WTC11 (cell line): ENCODE data around the gene EEFSEC. TPM values are rescaled to one million over a fixed set of nuclear protein-coding genes. Genes with fewer than 3 reads are reported as not detected.

ENCODE experiments used
- ATF1 ChIP-seq: sonication (generic); formaldehyde crosslinking; IDR thresholded peaks from 2 replicates; pipeline ENCODE4 v1.8.1; 2023; ENCODE audit warnings: mild to moderate bottlenecking, moderate library complexity, missing genetic modification reagents
- CREB1 ChIP-seq: sonication (generic); formaldehyde crosslinking; IDR thresholded peaks from 2 replicates; pipeline ENCODE4 v1.8.0; 2023; ENCODE audit warnings: mild to moderate bottlenecking, missing genetic modification reagents
- FOXJ3 ChIP-seq: sonication (generic); formaldehyde crosslinking; IDR thresholded peaks from 2 replicates; pipeline ENCODE4 v1.9.0; 2021; ENCODE audit warnings: missing genetic modification reagents, mild to moderate bottlenecking, borderline replicate concordance
- NR1H2 ChIP-seq: sonication (generic); formaldehyde crosslinking; IDR thresholded peaks from 2 replicates; pipeline ENCODE4 v1.9.0; 2021; ENCODE audit warnings: mild to moderate bottlenecking, moderate library complexity, missing genetic modification reagents
- RORB ChIP-seq: fragments of 250-450 bp; sonication (Bioruptor Pico); IDR thresholded peaks from 2 replicates; pipeline ENCODE4 v1.9.0; 2021; ENCODE audit warnings: mild to moderate bottlenecking
- SP1 ChIP-seq: sonication (generic); formaldehyde crosslinking; conservative IDR thresholded peaks from 2 replicates; pipeline ENCODE4 v1.8.1; 2022; ENCODE audit warnings: missing genetic modification reagents
- TEAD4 ChIP-seq: sonication (generic); formaldehyde crosslinking; IDR thresholded peaks from 2 replicates; pipeline ENCODE4 v1.8.0; 2022; ENCODE audit warnings: mild to moderate bottlenecking, missing genetic modification reagents
- TP53 ChIP-seq: sonication (generic); formaldehyde crosslinking; IDR thresholded peaks from 2 replicates; pipeline ENCODE4 v1.8.1; 2023; ENCODE audit warnings: mild to moderate bottlenecking, missing genetic modification reagents
- ZBTB21 ChIP-seq: sonication (generic); formaldehyde crosslinking; IDR thresholded peaks from 2 replicates; pipeline ENCODE4 v1.8.1; 2023; ENCODE audit warnings: mild to moderate bottlenecking, missing genetic modification reagents, borderline replicate concordance
- ZNF232 ChIP-seq: sonication (generic); formaldehyde crosslinking; IDR thresholded peaks from 2 replicates; pipeline ENCODE4 v1.8.0; 2022; ENCODE audit warnings: mild to moderate bottlenecking, missing genetic modification reagents
- ZNF263 ChIP-seq: sonication (generic); formaldehyde crosslinking; IDR thresholded peaks from 2 replicates; pipeline ENCODE4 v1.8.1; 2022; ENCODE audit warnings: low read depth, mild to moderate bottlenecking, moderate library complexity, missing genetic modification reagents
- ZNF671 ChIP-seq: fragments of 250-450 bp; sonication (Bioruptor Pico); IDR thresholded peaks from 2 replicates; pipeline ENCODE4 v1.8.0; 2021; ENCODE audit warnings: mild to moderate bottlenecking
- total RNA-seq: library from RNA; stranded (reverse); gene quantifications from 3 replicates; pipeline ENCODE4 v1.2.3, GENCODE V29; 2021
- TF ChIP-seq, protein P1 (sequence below): sonication (generic); formaldehyde crosslinking; IDR thresholded peaks from 2 replicates; pipeline ENCODE4 v1.8.1; 2023; ENCODE audit warnings: mild to moderate bottlenecking, missing genetic modification reagents
- TF ChIP-seq, protein P2 (sequence below): sonication (generic); formaldehyde crosslinking; IDR thresholded peaks from 2 replicates; pipeline ENCODE4 v1.8.0; 2022; ENCODE audit warnings: mild to moderate bottlenecking, missing genetic modification reagents
- TF ChIP-seq, protein P3 (sequence below): sonication (generic); formaldehyde crosslinking; IDR thresholded peaks from 2 replicates; pipeline ENCODE4 v1.8.1; 2023; ENCODE audit warnings: mild to moderate bottlenecking, moderate library complexity, missing genetic modification reagents
- TF ChIP-seq, protein P4 (sequence below): sonication (generic); formaldehyde crosslinking; IDR thresholded peaks from 2 replicates; pipeline ENCODE4 v1.8.1; 2022; ENCODE audit warnings: missing genetic modification reagents, borderline replicate concordance
- TF ChIP-seq, protein P5 (sequence below): sonication (generic); formaldehyde crosslinking; IDR thresholded peaks from 2 replicates; pipeline ENCODE4 v1.8.0; 2023; ENCODE audit warnings: missing genetic modification reagents, mild to moderate bottlenecking, borderline replicate concordance
- TF ChIP-seq, protein P6 (sequence below): sonication (generic); formaldehyde crosslinking; IDR thresholded peaks from 2 replicates; pipeline ENCODE4 v1.8.1; 2023; ENCODE audit warnings: mild to moderate bottlenecking, missing genetic modification reagents, moderate library complexity
- TF ChIP-seq, protein P7 (sequence below): sonication (generic); formaldehyde crosslinking; IDR thresholded peaks from 2 replicates; pipeline ENCODE4 v1.8.0; 2023; ENCODE audit warnings: mild to moderate bottlenecking, missing genetic modification reagents
- TF ChIP-seq, protein P8 (sequence below): sonication (generic); formaldehyde crosslinking; IDR thresholded peaks from 2 replicates; pipeline ENCODE4 v1.8.1; 2022; ENCODE audit warnings: low read depth, mild to moderate bottlenecking, moderate library complexity, missing genetic modification reagents, borderline replicate concordance
- TF ChIP-seq, protein P9 (sequence below): fragments of 250-450 bp; sonication (Bioruptor Pico); IDR thresholded peaks from 2 replicates; pipeline ENCODE4 v1.9.0; 2021; ENCODE audit warnings: mild to moderate bottlenecking

EEFSEC gene
- total RNA-seq, 1 experiment from 2014 or later = 13.7 TPM

DNA sequence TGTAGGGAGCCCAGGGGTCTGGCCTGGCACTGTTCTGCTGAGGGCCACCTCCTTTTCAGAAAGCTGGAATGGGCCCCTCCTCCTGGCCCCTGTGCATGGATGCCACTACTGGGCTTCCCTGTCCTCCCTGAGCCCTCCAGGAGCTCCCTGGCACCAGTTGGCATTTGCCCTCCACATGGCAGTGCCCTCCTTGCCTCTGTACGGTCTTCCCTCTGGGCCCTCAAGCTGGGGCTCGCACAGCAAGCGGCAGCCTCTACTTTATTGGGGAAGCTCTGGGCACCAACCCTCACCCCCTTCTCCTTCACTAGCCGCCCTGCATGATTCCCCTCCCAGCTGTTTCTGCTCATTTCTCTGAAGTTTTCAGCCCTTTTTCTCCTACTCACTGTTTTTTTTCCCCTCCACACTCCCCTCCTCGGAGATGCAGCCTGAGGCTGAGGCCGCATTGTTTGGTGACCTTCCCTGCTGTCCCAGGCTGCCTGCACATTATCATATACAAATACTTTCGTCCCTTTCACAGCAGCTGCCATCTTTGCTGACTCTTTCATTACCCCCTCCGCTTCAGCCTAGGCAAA is 127.3 kb downstream of the EEFSEC start (continued):
- TF ChIP-seq, protein P1, sequence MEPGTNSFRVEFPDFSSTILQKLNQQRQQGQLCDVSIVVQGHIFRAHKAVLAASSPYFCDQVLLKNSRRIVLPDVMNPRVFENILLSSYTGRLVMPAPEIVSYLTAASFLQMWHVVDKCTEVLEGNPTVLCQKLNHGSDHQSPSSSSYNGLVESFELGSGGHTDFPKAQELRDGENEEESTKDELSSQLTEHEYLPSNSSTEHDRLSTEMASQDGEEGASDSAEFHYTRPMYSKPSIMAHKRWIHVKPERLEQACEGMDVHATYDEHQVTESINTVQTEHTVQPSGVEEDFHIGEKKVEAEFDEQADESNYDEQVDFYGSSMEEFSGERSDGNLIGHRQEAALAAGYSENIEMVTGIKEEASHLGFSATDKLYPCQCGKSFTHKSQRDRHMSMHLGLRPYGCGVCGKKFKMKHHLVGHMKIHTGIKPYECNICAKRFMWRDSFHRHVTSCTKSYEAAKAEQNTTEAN (CRISPR knock-in tag) = no peak
- TF ChIP-seq, protein P2, sequence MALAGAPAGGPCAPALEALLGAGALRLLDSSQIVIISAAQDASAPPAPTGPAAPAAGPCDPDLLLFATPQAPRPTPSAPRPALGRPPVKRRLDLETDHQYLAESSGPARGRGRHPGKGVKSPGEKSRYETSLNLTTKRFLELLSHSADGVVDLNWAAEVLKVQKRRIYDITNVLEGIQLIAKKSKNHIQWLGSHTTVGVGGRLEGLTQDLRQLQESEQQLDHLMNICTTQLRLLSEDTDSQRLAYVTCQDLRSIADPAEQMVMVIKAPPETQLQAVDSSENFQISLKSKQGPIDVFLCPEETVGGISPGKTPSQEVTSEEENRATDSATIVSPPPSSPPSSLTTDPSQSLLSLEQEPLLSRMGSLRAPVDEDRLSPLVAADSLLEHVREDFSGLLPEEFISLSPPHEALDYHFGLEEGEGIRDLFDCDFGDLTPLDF = no peak
- TF ChIP-seq, protein P3, sequence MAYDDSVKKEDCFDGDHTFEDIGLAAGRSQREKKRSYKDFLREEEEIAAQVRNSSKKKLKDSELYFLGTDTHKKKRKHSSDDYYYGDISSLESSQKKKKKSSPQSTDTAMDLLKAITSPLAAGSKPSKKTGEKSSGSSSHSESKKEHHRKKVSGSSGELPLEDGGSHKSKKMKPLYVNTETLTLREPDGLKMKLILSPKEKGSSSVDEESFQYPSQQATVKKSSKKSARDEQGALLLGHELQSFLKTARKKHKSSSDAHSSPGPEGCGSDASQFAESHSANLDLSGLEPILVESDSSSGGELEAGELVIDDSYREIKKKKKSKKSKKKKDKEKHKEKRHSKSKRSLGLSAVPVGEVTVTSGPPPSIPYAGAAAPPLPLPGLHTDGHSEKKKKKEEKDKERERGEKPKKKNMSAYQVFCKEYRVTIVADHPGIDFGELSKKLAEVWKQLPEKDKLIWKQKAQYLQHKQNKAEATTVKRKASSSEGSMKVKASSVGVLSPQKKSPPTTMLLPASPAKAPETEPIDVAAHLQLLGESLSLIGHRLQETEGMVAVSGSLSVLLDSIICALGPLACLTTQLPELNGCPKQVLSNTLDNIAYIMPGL (CRISPR knock-in tag) = no peak
- TF ChIP-seq CREB1 (CRISPR knock-in tag) (no peak), FOXJ3 (CRISPR knock-in tag) (no peak), SP1 (CRISPR knock-in tag) (no peak; the same call in 1 of the 2 replicates), ATF1 (no peak), TEAD4 (CRISPR knock-in tag) (no peak; the same call in 1 of the 2 replicates), ZBTB21 (CRISPR knock-in tag) (0 out of 2 replicates have a peak, but pooled peaks have one; percentile 25), NR1H2 (no peak), ZNF232 (CRISPR knock-in tag) (no peak), RORB (CRISPR knock-in tag) (no peak), ZNF671 (no peak), ZNF263 (CRISPR knock-in tag) (no peak), TP53 (CRISPR knock-in tag) (no peak)
- TF ChIP-seq, protein P4, sequence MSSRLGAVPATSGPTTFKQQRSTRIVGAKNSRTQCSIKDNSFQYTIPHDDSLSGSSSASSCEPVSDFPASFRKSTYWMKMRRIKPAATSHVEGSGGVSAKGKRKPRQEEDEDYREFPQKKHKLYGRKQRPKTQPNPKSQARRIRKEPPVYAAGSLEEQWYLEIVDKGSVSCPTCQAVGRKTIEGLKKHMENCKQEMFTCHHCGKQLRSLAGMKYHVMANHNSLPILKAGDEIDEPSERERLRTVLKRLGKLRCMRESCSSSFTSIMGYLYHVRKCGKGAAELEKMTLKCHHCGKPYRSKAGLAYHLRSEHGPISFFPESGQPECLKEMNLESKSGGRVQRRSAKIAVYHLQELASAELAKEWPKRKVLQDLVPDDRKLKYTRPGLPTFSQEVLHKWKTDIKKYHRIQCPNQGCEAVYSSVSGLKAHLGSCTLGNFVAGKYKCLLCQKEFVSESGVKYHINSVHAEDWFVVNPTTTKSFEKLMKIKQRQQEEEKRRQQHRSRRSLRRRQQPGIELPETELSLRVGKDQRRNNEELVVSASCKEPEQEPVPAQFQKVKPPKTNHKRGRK (CRISPR knock-in tag) = no peak
- TF ChIP-seq, protein P5, sequence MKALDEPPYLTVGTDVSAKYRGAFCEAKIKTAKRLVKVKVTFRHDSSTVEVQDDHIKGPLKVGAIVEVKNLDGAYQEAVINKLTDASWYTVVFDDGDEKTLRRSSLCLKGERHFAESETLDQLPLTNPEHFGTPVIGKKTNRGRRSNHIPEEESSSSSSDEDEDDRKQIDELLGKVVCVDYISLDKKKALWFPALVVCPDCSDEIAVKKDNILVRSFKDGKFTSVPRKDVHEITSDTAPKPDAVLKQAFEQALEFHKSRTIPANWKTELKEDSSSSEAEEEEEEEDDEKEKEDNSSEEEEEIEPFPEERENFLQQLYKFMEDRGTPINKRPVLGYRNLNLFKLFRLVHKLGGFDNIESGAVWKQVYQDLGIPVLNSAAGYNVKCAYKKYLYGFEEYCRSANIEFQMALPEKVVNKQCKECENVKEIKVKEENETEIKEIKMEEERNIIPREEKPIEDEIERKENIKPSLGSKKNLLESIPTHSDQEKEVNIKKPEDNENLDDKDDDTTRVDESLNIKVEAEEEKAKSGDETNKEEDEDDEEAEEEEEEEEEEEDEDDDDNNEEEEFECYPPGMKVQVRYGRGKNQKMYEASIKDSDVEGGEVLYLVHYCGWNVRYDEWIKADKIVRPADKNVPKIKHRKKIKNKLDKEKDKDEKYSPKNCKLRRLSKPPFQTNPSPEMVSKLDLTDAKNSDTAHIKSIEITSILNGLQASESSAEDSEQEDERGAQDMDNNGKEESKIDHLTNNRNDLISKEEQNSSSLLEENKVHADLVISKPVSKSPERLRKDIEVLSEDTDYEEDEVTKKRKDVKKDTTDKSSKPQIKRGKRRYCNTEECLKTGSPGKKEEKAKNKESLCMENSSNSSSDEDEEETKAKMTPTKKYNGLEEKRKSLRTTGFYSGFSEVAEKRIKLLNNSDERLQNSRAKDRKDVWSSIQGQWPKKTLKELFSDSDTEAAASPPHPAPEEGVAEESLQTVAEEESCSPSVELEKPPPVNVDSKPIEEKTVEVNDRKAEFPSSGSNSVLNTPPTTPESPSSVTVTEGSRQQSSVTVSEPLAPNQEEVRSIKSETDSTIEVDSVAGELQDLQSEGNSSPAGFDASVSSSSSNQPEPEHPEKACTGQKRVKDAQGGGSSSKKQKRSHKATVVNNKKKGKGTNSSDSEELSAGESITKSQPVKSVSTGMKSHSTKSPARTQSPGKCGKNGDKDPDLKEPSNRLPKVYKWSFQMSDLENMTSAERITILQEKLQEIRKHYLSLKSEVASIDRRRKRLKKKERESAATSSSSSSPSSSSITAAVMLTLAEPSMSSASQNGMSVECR (CRISPR knock-in tag) = no peak
- TF ChIP-seq, protein P6, sequence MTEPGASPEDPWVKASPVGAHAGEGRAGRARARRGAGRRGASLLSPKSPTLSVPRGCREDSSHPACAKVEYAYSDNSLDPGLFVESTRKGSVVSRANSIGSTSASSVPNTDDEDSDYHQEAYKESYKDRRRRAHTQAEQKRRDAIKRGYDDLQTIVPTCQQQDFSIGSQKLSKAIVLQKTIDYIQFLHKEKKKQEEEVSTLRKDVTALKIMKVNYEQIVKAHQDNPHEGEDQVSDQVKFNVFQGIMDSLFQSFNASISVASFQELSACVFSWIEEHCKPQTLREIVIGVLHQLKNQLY (CRISPR knock-in tag) = no peak
- TF ChIP-seq, protein P7, sequence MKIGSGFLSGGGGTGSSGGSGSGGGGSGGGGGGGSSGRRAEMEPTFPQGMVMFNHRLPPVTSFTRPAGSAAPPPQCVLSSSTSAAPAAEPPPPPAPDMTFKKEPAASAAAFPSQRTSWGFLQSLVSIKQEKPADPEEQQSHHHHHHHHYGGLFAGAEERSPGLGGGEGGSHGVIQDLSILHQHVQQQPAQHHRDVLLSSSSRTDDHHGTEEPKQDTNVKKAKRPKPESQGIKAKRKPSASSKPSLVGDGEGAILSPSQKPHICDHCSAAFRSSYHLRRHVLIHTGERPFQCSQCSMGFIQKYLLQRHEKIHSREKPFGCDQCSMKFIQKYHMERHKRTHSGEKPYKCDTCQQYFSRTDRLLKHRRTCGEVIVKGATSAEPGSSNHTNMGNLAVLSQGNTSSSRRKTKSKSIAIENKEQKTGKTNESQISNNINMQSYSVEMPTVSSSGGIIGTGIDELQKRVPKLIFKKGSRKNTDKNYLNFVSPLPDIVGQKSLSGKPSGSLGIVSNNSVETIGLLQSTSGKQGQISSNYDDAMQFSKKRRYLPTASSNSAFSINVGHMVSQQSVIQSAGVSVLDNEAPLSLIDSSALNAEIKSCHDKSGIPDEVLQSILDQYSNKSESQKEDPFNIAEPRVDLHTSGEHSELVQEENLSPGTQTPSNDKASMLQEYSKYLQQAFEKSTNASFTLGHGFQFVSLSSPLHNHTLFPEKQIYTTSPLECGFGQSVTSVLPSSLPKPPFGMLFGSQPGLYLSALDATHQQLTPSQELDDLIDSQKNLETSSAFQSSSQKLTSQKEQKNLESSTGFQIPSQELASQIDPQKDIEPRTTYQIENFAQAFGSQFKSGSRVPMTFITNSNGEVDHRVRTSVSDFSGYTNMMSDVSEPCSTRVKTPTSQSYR (CRISPR knock-in tag) = no peak; the same call in 1 of the 2 replicates
- TF ChIP-seq, protein P8, sequence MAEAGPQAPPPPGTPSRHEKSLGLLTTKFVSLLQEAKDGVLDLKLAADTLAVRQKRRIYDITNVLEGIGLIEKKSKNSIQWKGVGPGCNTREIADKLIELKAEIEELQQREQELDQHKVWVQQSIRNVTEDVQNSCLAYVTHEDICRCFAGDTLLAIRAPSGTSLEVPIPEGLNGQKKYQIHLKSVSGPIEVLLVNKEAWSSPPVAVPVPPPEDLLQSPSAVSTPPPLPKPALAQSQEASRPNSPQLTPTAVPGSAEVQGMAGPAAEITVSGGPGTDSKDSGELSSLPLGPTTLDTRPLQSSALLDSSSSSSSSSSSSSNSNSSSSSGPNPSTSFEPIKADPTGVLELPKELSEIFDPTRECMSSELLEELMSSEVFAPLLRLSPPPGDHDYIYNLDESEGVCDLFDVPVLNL = no peak
- TF ChIP-seq, protein P9, sequence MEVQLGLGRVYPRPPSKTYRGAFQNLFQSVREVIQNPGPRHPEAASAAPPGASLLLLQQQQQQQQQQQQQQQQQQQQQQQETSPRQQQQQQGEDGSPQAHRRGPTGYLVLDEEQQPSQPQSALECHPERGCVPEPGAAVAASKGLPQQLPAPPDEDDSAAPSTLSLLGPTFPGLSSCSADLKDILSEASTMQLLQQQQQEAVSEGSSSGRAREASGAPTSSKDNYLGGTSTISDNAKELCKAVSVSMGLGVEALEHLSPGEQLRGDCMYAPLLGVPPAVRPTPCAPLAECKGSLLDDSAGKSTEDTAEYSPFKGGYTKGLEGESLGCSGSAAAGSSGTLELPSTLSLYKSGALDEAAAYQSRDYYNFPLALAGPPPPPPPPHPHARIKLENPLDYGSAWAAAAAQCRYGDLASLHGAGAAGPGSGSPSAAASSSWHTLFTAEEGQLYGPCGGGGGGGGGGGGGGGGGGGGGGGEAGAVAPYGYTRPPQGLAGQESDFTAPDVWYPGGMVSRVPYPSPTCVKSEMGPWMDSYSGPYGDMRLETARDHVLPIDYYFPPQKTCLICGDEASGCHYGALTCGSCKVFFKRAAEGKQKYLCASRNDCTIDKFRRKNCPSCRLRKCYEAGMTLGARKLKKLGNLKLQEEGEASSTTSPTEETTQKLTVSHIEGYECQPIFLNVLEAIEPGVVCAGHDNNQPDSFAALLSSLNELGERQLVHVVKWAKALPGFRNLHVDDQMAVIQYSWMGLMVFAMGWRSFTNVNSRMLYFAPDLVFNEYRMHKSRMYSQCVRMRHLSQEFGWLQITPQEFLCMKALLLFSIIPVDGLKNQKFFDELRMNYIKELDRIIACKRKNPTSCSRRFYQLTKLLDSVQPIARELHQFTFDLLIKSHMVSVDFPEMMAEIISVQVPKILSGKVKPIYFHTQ = no peak
